Body of pancreas (tissue), 4 donors: ENCODE results near the gene HSPG2. TPM values are rescaled to one million over a fixed set of nuclear protein-coding genes. Genes with fewer than 3 reads are reported as not detected.

Experiments used
- ATAC-seq: fragments of 150-250 bp; one replicate; pipeline ENCODE4 v1.9.1; 2016
- DNase-seq, 4 donors: peaks; one replicate each; pipeline ENCODE4 v3.0.0-alpha.2; 2019
- H3K27ac ChIP-seq, 4 donors: fragments of 200-600 bp; sonication (generic); 1 replicate in 3 of 4; 2 replicates in 1 of 4; pipeline versions ENCODE4 v1.5.1 to v1.6.1; 2016 to 2019; ENCODE audit warnings: mild to moderate bottlenecking in 1 of 4, mixed read lengths in 1 of 4, moderate library complexity in 1 of 4
- H3K27me3 ChIP-seq, 2 donors: fragments of 200-600 bp; sonication (generic); one replicate each; pipeline ENCODE4 v1.6.0; 2016; ENCODE audit warnings: mild to moderate bottlenecking in 1 of 2
- H3K36me3 ChIP-seq, 2 donors: fragments of 200-600 bp; sonication (generic); replicated peaks in 1 of 2; 2 replicates each; pipeline ENCODE4 v1.5.1; 2016; ENCODE audit warnings: low read depth in 2 of 2; ENCODE audit not compliant: insufficient read depth in 1 of 2
- H3K4me1 ChIP-seq: fragments of 200-600 bp; sonication (generic); one replicate; pipeline ENCODE4 v1.6.0; 2016
- H3K4me3 ChIP-seq, 2 donors: fragments of 200-600 bp; sonication (generic); 1 replicate in 1 of 2; 2 replicates in 1 of 2; pipeline ENCODE4 v1.5.1; 2016 to 2019
- H3K9me3 ChIP-seq, 3 donors: fragments of 200-600 bp; sonication (generic); 1 replicate in 2 of 3; 2 replicates in 1 of 3; pipeline ENCODE4 v1.5.1; 2016
- POLR2A ChIP-seq, 3 donors: fragments of 450-650 bp; IDR thresholded peaks; one replicate each; pipeline ENCODE4 v1.6.1; 2016; ENCODE audit warnings: antibody characterized with exemption in 3 of 3, mild to moderate bottlenecking in 2 of 3
- WGBS, 2 donors: methylation state at CpG; one replicate each; pipeline ENCODE4 v1.1.5; 2017; 5-methylcytosine and 5-hydroxymethylcytosine counted together
- intact Hi-C: fragments of 100-400 bp; cut with DNase I; formaldehyde crosslinking; loops from one replicate; pipeline ENCODE4 v1.15.1; 2023
- total RNA-seq, 2 donors: library from RNA; depleted of rRNA; stranded (reverse); fragments of >200 nt; gene quantifications; one replicate each; pipeline ENCODE4 v1.1.0, GENCODE V29; 2016
- TF ChIP-seq, protein P1 (sequence below), 7 experiments: fragments of 450-650 bp in 4 of 7; fragments of 200-600 bp in 3 of 7; sonication (generic) in 3 of 7; IDR thresholded peaks; one replicate each; pipeline ENCODE4 v1.5.1; 2016 to 2019; ENCODE audit warnings: antibody characterized with exemption in 7 of 7

The HSPG2 gene
- total RNA-seq, 2 donors from 2014 or later = 87.7 to 179 TPM

DNA sequence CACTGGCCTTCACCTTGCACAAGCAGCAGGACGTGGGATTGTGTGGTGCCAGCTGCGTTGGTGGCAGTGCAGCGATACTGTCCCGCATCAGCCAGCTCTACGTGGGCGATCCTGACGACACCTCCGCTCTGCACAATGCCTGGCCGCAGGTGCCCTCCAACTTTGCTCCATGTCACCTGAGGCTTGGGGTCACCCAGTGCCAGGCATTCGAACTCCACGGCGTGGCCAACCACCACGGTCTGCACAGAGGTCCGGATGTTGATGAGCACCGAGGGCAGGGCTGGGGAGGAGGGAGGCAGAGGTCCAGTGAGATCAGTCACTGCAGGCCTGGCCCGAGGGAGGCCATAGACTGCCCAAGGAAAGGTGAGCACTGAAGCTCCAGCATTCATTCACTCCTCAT lies 102.4 kb downstream of the HSPG2 start:
- Histone ChIP-seq H3K9me3 (no peaks in the 10 kb centered on the region), H3K4me3 (no peak overlapping the region), H3K27ac (no peak overlapping the region), H3K36me3 (peaks cover 10 to 14% of the 10 kb centered on the region in 2 donors), H3K4me1 (no peaks in the 10 kb centered on the region), H3K27me3 (no peaks in the 10 kb centered on the region)
- ATAC-seq (no peak), DNase-seq (no peak)
- TF ChIP-seq, protein P1, sequence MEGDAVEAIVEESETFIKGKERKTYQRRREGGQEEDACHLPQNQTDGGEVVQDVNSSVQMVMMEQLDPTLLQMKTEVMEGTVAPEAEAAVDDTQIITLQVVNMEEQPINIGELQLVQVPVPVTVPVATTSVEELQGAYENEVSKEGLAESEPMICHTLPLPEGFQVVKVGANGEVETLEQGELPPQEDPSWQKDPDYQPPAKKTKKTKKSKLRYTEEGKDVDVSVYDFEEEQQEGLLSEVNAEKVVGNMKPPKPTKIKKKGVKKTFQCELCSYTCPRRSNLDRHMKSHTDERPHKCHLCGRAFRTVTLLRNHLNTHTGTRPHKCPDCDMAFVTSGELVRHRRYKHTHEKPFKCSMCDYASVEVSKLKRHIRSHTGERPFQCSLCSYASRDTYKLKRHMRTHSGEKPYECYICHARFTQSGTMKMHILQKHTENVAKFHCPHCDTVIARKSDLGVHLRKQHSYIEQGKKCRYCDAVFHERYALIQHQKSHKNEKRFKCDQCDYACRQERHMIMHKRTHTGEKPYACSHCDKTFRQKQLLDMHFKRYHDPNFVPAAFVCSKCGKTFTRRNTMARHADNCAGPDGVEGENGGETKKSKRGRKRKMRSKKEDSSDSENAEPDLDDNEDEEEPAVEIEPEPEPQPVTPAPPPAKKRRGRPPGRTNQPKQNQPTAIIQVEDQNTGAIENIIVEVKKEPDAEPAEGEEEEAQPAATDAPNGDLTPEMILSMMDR (IDR thresholded peaks at IDR 0.05) = no peak
- TF ChIP-seq POLR2A (IDR thresholded peaks at IDR 0.05) = no peak
- WGBS, 2 donors = 96% methylated on average over 15 to 16 of the region's 16 CpGs
- intact Hi-C loops = no loop called here

DNA sequence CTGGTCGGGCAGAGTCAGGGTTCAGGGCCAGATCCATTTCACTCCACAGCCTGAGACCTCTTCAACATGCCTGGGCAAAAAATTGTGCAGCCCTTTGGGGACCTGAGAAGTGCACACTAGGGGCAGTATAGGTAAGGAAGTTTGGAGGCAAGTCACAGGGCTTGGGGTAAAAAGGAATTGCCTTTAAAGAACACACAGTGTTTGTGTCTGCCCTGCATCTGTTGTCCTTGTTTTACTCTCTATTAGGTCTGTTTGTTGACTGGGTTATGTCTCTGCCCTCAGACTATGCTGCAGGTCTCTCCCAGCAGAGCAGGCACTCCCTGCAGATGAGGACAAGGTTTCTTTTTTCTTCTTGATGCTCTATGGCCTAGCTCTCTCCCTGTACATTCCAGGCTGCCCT lies 103.0 kb downstream of the HSPG2 start:
- Histone ChIP-seq H3K4me3 (no peak overlapping the region), H3K4me1 (no peaks in the 10 kb centered on the region), H3K9me3 (no peaks in the 10 kb centered on the region), H3K27ac (no peak overlapping the region), H3K36me3 (peaks cover 10 to 17% of the 10 kb centered on the region in 2 donors), H3K27me3 (no peaks in the 10 kb centered on the region)
- intact Hi-C loops = no loop called here
- DNase-seq = no peak
- TF ChIP-seq POLR2A (IDR thresholded peaks at IDR 0.05) = no peak
- TF ChIP-seq, protein P1 (IDR thresholded peaks at IDR 0.05) = no peak
- WGBS, 2 donors = 90 to 100% methylated on average over 1 of the region's 1 CpG
- ATAC-seq = no peak

DNA sequence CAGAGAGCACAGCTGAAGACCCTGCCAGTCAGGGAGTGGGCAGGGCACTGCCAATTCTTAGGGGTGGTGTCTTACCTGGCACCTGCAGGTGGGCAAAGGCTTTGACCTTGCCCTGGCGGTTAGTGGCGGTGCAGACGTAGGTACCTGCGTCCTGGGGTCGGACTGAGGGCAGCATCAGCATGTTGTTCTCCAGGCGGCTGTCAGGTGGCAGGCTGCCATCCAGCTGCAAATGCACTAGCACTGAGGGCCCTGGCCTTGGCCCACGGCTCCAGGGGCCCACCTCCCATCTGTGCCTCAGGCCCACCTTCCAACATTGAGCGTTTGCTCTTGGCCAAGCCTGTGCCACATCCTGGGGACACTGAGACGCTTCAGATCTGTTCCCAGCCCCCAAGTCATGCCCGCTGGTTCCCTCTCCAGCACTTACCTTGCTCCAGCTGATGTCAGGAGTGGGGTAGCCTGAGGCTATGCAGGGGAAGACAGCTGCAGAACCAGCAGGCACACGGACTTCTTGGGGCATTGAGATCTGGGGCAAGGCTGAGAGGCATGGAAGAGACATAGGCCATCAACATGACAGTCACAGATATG lies 103.6 kb downstream of the HSPG2 start:
- intact Hi-C loops = no loop called here
- Histone ChIP-seq H3K9me3 (no peaks in the 10 kb centered on the region), H3K4me3 (no peak overlapping the region), H3K36me3 (peaks cover 10 to 14% of the 10 kb centered on the region in 2 donors), H3K27me3 (no peaks in the 10 kb centered on the region), H3K27ac (no peak overlapping the region), H3K4me1 (no peaks in the 10 kb centered on the region)
- ATAC-seq (no peak), DNase-seq (no peak)
- 82% methylated on average over 9 of the region's 11 CpGs; no CpG with 5 or more reads in 1 of the 2 donors for WGBS, 2 donors
- no peak for TF ChIP-seq POLR2A (IDR thresholded peaks at IDR 0.05)

GRCh38 chr1:21831454-21831970 lies 105.6 kb downstream of the HSPG2 start:
- no peaks in the 10 kb centered on the region for H3K27me3 ChIP-seq
- H3K27ac ChIP-seq = no peak overlapping the region
- H3K4me3 ChIP-seq = no peak overlapping the region
- DNase-seq = no peak
- intact Hi-C loops = no loop called here
- peaks cover 10 to 14% of the 10 kb centered on the region in 2 donors for H3K36me3 ChIP-seq
- WGBS, 2 donors = 90 to 94% methylated on average over 8 to 13 of the region's 14 CpGs
- TF ChIP-seq POLR2A (IDR thresholded peaks at IDR 0.05) = no peak
- TF ChIP-seq, protein P1 (IDR thresholded peaks at IDR 0.05) = no peak
- H3K4me1 ChIP-seq = no peaks in the 10 kb centered on the region
- no peaks in the 10 kb centered on the region for H3K9me3 ChIP-seq
- no peak for ATAC-seq

GRCh38 chr1:21830792-21831453 lies 106.2 kb downstream of the HSPG2 start:
- H3K36me3 ChIP-seq = peaks cover 10 to 14% of the 10 kb centered on the region in 2 donors
- ATAC-seq (no peak), DNase-seq (no peak)
- H3K9me3 ChIP-seq = no peaks in the 10 kb centered on the region
- no peak overlapping the region for H3K4me3 ChIP-seq
- 94 to 95% methylated on average over 9 to 23 of the region's 23 CpGs for WGBS, 2 donors
- H3K4me1 ChIP-seq = no peaks in the 10 kb centered on the region
- H3K27ac ChIP-seq = no peak overlapping the region
- intact Hi-C loops = no loop called here
- H3K27me3 ChIP-seq = no peaks in the 10 kb centered on the region
- TF ChIP-seq, protein P1 (IDR thresholded peaks at IDR 0.05) = no peak
- no peak for TF ChIP-seq POLR2A (IDR thresholded peaks at IDR 0.05)
